Measurements from ENCODE around the gene PRH2. TPM values are rescaled to one million over a fixed set of nuclear protein-coding genes. Genes with fewer than 3 reads are reported as not detected.

Gene PRH2
- total RNA-seq, 1 experiment from 2014 or later = not detected

- H3K4me3 Mint-ChIP-seq (ENCODE audit: low read depth, unreplicated experiment) = no peak overlapping the region
- H3K27ac Mint-ChIP-seq (ENCODE audit: unreplicated experiment) = no peak overlapping the region
- CTCF ChIA-PET = no interaction called here
- H3K27me3 Mint-ChIP-seq (ENCODE audit: unreplicated experiment) = no peaks in the 10 kb centered on the region
- intact Hi-C loops (cut with micrococcal nuclease; ENCODE audit: unreplicated experiment) = no loop called here
- H3K9me3 Mint-ChIP-seq (ENCODE audit: low read depth, unreplicated experiment) = peaks cover 2% of the 10 kb centered on the region
- no peak for DNase-seq
- TF ChIP-seq CTCF (IDR thresholded peaks at IDR 0.05; ENCODE audit: unreplicated experiment) = no peak
- H3K36me3 Mint-ChIP-seq (ENCODE audit: insufficient read depth, unreplicated experiment) = no peaks in the 10 kb centered on the region
- BruUV-seq (replicated peaks) = no TSS peak
- H3K4me1 Mint-ChIP-seq (ENCODE audit: low read depth, unreplicated experiment) = peaks cover 8% of the 10 kb centered on the region
Measured at GRCh38 chr12:10896854-10897253, 32.2 kb upstream of the PRH2 start.

GRCh38 chr12:10900530-10900929 lies 28.5 kb upstream of the PRH2 start:
- Mint-ChIP-seq H3K4me3 (ENCODE audit: low read depth, unreplicated experiment) (no peak overlapping the region), H3K4me1 (ENCODE audit: low read depth, unreplicated experiment) (no peaks in the 10 kb centered on the region), H3K27ac (ENCODE audit: unreplicated experiment) (no peak overlapping the region), H3K9me3 (ENCODE audit: low read depth, unreplicated experiment) (peaks cover 5% of the 10 kb centered on the region), H3K36me3 (ENCODE audit: insufficient read depth, unreplicated experiment) (no peaks in the 10 kb centered on the region), H3K27me3 (ENCODE audit: unreplicated experiment) (no peaks in the 10 kb centered on the region)
- intact Hi-C loops (cut with micrococcal nuclease; ENCODE audit: unreplicated experiment) = no loop called here
- CTCF ChIA-PET = no interaction called here
- TF ChIP-seq CTCF (IDR thresholded peaks at IDR 0.05; ENCODE audit: unreplicated experiment) = no peak
- DNase-seq = no peak
- no TSS peak for BruUV-seq (replicated peaks)

GRCh38 chr12:10900972-10901371 lies 28.1 kb upstream of the PRH2 start:
- no peak for DNase-seq
- H3K4me3 Mint-ChIP-seq (ENCODE audit: low read depth, unreplicated experiment) = no peak overlapping the region
- no TSS peak for BruUV-seq (replicated peaks)
- H3K27me3 Mint-ChIP-seq (ENCODE audit: unreplicated experiment) = no peaks in the 10 kb centered on the region
- no peak for TF ChIP-seq CTCF (IDR thresholded peaks at IDR 0.05; ENCODE audit: unreplicated experiment)
- H3K9me3 Mint-ChIP-seq (ENCODE audit: low read depth, unreplicated experiment) = peaks cover 5% of the 10 kb centered on the region
- no peaks in the 10 kb centered on the region for H3K36me3 Mint-ChIP-seq (ENCODE audit: insufficient read depth, unreplicated experiment)
- CTCF ChIA-PET = no interaction called here
- intact Hi-C loops (cut with micrococcal nuclease; ENCODE audit: unreplicated experiment) = no loop called here
- no peak overlapping the region for H3K27ac Mint-ChIP-seq (ENCODE audit: unreplicated experiment)
- H3K4me1 Mint-ChIP-seq (ENCODE audit: low read depth, unreplicated experiment) = no peaks in the 10 kb centered on the region

GRCh38 chr12:10901427-10901826 lies 27.6 kb upstream of the PRH2 start:
- Mint-ChIP-seq H3K4me1 (ENCODE audit: low read depth, unreplicated experiment) (no peaks in the 10 kb centered on the region), H3K27ac (ENCODE audit: unreplicated experiment) (no peak overlapping the region), H3K36me3 (ENCODE audit: insufficient read depth, unreplicated experiment) (no peaks in the 10 kb centered on the region), H3K27me3 (ENCODE audit: unreplicated experiment) (no peaks in the 10 kb centered on the region), H3K4me3 (ENCODE audit: low read depth, unreplicated experiment) (no peak overlapping the region), H3K9me3 (ENCODE audit: low read depth, unreplicated experiment) (peaks cover 5% of the 10 kb centered on the region)
- TF ChIP-seq CTCF (IDR thresholded peaks at IDR 0.05; ENCODE audit: unreplicated experiment) = no peak
- CTCF ChIA-PET = no interaction called here
- intact Hi-C loops (cut with micrococcal nuclease; ENCODE audit: unreplicated experiment) = no loop called here
- DNase-seq = no peak
- no TSS peak for BruUV-seq (replicated peaks)

All from Calu3 (cell line).